Stimulated activated CD8-positive, alpha-beta memory T cell treated with anti-CD3 and anti-CD28 coated beads, Interleukin-15, amount 100 ng/mL, for 1 hour (primary cell): ENCODE measurements around the gene ANKRD11.
A peak's percentile ranks its signal among the peaks of the same experiment; 100 is the strongest.
"Not testable (repeated sequence)": the region's sequence is repeated elsewhere in the genome, so short reads cannot be mapped to it uniquely, and the experiment has no call there.

ENCODE experiments used
- DNase-seq: peaks from one replicate; pipeline ENCODE4 v3.0.0-alpha.2; 2020; ENCODE audit warnings: low read depth

ANKRD11 gene

GRCh38 chr16:89328412-89329400 is 161.7 kb downstream of the ANKRD11 start:
- DNase-seq, result not testable (repeated sequence)

DNA sequence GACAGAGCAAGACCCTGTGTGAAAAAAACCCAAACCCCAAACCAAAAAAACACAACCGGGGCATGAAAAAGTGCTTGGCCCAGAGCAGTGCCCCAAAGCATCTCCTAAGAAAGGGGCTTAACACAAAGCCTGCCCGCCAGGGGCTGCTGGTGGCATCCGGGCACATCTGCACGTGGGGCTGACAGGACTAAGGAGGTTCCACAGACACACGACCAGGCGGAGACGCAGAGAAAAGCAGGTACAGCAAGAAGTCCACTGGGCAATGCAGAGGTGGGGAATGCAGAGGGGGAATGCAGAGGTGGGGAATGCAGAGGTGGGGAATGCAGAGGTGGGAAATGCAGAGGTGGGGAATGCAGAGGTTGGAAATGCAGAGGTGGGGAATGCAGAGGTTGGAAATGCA is 163.6 kb downstream of the ANKRD11 start:
- no peak for DNase-seq

DNA sequence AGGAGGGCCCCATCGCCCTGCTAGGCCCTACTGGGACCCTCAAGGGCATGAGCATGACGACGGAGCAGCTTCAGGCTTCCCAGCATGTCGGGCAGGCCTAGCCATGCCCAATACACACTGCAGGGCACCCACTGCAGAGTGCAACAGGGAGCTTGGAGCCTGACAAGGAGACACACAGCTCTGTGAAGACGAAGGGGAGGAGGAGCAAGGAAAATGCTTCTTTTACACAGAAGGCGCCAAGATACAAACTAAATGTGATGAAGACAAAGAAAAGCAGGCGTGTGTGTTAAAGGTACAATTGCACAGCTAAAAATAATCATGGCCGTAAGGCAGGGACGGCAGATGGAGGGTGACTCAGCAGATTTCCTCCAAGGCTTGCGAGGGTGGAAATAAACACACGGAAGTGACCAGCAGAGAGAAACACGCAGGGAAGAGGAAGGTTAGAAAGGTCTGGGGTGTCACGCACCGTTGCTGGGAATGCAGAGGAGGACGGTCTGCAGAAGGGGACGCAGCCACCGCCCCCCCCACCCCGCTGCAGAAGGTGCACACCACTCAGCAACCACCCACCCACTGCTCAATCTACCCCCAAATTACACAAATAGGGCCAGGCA is 164.4 kb downstream of the ANKRD11 start:
- DNase-seq, result no peak

GRCh38 chr16:89324056-89325010 is 166.0 kb downstream of the ANKRD11 start:
- no peak for DNase-seq

DNA sequence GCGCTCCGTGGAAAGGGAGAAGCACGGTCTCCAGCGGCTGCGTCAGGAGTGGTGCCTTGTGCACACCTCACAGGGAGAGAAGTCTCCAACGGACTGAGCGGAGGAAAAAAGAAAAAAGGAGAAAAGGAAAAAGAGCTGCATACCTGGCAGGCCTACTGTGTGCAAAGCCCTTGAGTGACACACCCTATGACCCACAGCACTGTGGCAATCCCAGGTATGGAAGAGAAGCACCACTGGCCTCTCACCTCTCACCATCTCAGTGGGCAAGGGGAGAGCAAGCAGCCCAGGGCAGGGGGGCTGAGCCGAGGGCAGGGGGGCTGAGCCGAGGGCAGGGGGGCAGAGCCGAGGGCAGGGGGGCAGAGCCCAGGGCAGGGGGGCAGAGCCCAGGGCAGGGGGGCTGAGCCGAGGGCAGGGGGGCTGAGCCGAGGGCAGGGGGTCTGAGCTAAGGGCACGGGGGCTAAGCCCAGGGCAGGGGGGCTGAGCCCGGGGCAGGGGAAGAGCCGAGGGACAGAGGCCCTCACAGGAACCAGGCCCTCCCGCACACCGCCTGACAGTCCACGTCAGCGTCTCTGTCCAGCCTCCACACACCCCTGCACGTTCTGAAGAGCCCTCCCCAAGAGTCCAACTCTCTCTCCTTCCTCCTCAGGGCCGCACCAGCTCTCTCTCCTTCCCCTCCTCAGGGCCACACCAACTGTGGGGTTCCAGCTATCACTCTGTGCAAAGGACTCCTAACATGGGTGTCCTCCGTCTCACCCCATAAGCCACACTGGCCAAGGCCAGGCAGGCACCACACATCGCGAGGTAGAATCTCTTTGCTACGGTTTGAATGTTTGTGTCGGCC is 167.0 kb downstream of the ANKRD11 start:
- no peak for DNase-seq

DNA sequence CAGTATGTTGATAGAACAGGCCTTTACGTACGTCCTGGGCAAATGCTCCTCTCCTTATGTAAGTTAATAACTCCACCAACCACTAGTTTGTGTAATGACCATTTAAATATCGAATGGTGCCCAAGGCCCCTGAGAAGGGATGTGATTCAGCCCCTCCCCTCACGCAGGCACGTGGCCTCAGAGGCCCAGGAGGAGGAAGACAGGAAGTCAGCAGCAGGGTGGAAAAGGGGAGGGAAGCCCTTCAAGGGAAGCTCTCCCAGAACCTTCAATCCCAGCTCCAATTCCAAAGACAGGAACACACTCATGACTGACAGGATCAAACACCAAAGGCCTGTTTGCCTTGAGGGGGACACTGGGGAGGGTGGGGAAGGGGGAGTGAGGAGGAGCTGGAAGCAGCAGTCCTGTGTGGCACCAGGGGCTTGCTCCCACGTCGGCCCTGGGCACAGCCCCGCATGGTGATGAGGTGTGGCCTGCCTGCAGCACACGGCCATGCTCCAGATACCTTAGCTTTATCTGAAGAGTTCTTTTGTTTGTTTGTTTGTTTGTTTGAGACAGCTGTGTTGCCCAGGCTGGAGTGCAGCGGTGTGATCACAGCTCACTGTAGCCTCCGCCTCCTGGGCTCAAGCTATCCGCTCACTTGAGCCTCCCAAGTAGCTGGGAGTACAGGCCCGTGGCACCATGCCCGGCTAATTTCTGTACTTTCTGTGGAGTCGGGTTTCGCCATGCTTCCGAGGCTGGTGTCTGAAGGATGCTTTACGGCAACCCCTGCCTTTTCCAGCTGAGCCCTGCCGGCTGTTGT is 167.8 kb downstream of the ANKRD11 start:
- DNase-seq, result no peak

DNA sequence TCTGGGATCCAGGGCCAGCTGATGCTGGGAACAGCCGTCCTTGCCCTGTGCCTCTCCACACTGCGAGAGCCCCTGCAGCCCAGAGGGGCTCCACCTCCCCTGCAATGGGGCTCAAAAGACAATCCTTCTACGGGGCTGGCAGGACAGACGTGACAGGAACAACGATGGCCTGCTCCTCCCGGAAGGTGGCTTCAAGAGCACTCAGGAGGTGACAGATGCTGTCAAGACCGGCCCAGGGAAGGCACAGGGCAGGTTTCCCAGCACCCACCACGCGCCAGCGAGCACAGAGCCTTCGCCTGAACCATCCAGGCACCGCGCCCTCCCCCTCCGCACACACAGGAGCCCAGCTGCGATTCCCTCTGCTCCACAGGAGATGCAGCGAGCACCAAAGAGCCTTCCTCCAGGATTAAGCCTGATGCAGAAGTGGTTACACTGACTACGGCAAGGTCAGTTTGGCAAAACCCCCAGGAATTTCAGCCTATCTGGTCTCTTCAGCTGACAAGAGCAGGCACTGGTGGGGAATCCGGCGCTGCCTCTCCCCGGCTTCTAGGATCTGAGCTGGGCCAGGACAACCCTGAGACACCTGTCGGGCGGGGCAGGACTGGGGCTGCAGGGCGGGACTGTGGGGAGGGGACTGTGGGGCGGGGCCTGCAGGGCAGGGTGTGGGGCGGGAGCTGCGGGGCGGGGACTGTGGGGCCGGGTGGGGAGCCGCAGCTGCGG is 169.4 kb downstream of the ANKRD11 start:
- DNase-seq, result no peak

DNA sequence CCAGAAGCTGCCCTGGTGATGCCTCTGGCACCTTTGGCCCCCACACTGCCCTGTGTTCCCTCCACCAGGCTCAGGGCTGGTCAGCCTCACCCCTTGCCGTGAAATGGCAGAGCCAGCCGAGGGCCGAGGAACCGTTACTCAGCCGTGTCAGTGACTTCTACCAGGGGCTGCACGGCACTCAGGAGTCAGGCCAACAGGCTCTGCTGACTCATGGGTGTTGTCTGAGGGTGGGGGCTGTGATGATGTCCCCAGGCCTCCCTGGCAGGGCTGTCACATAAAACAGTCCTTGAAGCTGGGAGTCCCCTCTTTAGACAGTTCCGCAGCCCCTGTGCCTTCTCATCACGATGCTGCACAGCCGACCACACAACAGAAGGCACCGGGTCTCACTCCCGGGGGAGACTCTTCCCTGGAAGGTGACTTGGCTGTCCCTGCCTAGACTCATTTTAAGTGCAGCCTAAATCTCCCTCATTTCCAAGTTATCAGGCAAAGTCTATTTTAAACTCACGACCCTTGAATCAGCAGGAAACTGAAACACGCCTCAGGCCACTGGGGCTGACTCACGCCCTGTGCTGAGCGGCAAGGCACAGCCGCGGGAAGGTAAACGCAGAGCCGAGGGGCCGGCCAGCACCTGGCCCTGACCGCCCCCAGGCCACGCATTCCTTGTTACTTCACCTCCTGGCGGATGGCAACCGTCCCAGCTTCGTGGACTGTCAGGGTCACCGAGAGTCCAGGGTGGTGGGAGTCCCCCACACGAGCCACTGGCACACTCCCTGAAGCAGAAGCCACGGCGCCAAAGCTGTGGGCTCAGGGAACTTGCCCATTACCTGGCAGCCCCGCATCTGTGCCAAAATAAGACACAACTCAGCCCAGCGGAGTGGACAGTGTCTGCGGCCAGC is 170.2 kb downstream of the ANKRD11 start:
- no peak for DNase-seq

- no peak for DNase-seq
These were observed 170.8 kb downstream of the ANKRD11 start for GRCh38 chr16:89319631-89319885.

- DNase-seq, result no peak
These were observed 171.3 kb downstream of the ANKRD11 start for GRCh38 chr16:89318871-89319630.

- DNase-seq, result no peak
These were observed 172.0 kb downstream of the ANKRD11 start for GRCh38 chr16:89318430-89318758.

DNA sequence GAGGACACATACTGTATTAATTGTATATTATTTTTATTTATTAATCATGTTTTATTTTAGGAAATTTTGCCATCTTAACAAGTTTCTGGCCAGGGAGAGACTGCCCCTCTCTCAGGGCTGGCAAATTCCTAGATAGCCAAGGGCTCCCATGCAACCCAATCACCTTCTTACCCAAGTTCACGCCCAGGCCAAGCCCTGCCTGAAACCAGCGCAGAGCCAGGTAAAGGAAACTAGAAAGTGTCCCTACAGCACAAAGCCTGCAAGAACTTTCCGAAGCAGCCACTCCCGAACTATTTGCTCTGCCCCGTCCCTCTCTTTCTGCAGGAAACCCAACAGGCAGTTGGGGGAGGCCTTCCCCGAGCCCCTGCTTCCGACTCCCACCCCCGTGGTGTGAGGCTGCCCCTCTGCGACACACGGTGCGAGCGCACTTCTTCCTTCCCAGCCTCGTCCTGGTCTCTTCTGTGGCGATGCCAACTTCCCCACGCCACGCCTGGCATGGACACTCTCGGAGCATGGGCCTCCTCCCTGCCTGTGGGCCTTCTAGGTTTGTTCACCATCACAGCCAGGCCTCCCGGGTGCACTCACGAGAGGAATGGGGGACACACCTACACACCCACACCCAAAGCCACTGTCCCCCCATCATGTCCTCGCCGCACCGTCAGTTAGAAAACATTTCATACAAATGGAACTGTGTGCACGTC is 172.5 kb downstream of the ANKRD11 start:
- DNase-seq, result no peak

DNA sequence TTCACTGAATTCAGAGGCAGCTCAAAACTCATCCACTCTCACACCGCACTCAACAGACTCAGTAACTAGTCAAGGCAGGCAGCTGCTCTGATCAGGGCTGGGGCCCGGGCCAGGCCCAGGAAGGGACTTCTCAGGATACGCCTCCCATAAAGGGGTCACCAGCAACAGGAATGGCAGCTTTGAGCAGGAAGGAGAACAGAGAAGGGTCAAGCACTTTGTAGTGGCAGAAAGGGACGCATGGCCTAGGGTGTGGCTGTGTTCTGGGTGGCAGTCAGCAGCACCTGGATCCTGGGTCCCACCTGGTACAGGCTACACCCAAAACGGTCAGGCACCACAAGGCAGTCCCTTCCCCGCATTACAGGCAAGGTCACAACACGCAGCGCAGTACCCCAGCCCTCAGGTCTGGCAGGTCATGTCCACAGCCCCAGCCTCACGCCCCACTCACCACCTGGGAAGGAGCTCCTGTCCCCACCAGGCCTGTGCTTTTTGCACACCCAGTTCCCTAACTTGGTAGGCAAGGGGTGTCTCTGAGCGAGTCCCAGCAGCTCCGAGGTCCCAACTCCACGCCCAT is 173.2 kb downstream of the ANKRD11 start:
- no peak for DNase-seq

DNA sequence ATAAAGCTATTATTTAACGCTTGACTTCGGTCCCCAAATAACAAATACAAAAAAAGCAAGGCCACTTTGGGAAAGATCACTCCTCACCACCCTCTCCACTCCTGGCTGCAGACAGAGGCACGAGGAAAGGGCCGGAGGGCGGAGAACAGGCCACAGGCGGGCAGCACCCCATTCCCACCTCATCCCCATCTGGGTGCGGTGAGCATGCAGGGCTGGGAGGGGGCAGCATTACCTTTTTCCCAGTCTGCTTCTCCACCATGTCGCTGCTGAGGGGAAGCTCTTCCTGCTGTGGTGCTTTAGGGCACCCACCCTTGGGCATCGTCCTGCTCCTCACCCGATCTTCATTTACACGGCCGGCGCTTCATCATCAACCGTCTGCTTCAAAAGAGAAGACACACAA is 173.7 kb downstream of the ANKRD11 start:
- DNase-seq, result no peak

GRCh38 chr16:89315791-89316581 is 174.4 kb downstream of the ANKRD11 start:
- peak; percentile 49 for DNase-seq

- DNase-seq, result no peak
These were observed 175.1 kb downstream of the ANKRD11 start for GRCh38 chr16:89315271-89315670.

DNA sequence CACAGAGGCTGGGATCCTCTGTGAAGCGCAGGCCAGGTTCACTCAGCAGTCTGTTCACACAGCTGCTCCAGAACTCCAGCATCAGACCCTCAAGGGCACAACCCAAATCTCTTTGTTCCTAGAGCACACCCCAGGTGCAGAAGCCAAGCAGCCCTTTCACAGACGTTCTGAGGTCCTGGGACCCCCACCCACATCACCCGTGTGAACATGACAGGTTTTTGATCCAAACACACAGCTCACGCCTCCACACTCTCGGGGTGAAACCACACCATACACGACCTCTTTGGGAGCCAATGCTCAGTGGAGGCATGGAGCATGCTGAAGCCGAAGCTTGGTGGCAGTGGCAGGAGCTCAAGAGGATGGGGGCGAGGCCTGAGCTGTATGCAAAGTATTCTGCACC is 175.5 kb downstream of the ANKRD11 start:
- DNase-seq, result no peak
